A673 (cell line): ENCODE results near the gene PAX5.

Experiments
- EZH2 ChIP-seq: fragments of 200-600 bp; sonication (generic); IDR thresholded peaks from 2 replicates; pipeline ENCODE4 v1.6.1; 2017; ENCODE audit warnings: borderline replicate concordance, low read depth, mild to moderate bottlenecking, mixed read lengths, antibody characterized with exemption, low read length; ENCODE audit not compliant: poor library complexity, severe bottlenecking
- TF ChIP-seq, protein P1 (sequence below): fragments of 300-800, 200-600 bp; sonication (generic); conservative IDR thresholded peaks from 2 replicates; pipeline ENCODE4 v1.5.1; 2017; ENCODE audit warnings: low read depth, mild to moderate bottlenecking, antibody characterized with exemption, low read length, moderate library complexity, mixed read lengths

DNA sequence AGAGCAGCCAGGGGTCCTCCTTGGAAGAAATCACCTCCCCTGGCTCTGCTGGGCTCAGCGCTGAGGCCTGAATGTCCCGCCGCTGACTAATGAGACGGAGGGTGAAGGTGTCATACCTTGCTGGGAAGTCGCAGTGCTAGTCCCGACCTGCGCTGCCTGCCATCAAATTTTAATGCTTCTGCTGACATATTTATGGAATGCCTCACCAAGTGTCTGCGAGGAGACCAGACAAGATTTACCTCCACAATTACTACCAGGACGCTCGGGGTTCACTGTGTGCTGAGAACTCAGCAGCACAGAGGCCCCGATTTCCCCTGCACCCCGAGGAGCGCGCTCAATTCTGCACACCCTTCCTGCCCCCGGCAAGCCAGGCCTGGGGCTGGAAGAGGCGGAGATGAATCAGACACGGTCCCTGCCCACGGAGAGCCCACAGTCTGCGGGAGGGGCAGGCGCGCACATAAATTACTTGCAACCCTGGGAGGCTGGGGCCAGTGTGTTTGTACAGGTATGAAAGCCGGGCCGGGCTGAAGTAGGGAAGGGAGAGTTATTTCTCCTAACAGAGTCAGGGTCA is 175.2 kb downstream of the PAX5 start:
- TF ChIP-seq, protein P1, sequence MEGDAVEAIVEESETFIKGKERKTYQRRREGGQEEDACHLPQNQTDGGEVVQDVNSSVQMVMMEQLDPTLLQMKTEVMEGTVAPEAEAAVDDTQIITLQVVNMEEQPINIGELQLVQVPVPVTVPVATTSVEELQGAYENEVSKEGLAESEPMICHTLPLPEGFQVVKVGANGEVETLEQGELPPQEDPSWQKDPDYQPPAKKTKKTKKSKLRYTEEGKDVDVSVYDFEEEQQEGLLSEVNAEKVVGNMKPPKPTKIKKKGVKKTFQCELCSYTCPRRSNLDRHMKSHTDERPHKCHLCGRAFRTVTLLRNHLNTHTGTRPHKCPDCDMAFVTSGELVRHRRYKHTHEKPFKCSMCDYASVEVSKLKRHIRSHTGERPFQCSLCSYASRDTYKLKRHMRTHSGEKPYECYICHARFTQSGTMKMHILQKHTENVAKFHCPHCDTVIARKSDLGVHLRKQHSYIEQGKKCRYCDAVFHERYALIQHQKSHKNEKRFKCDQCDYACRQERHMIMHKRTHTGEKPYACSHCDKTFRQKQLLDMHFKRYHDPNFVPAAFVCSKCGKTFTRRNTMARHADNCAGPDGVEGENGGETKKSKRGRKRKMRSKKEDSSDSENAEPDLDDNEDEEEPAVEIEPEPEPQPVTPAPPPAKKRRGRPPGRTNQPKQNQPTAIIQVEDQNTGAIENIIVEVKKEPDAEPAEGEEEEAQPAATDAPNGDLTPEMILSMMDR = no peak
- no peak for TF ChIP-seq EZH2
